H1 (cell line): ENCODE measurements around the gene RUFY4. TPM values are rescaled to one million over a fixed set of nuclear protein-coding genes. Genes with fewer than 3 reads are reported as not detected.
A peak's percentile ranks its signal among the peaks of the same experiment; 100 is the strongest.
"Not testable (repeated sequence)": the region's sequence is repeated elsewhere in the genome, so short reads cannot be mapped to it uniquely, and the experiment has no call there.

Experiments used
- CTCF ChIA-PET: fragments of 300-600 bp; sonication (Branson Sonifier 250); formaldehyde crosslinking; loops from one replicate; lab custom pipeline; 2021; ENCODE audit not compliant: partially characterized antibody; lab: Charles Lee
- POLR2A ChIA-PET: fragments of 300-600 bp; sonication (Branson Sonifier 250); formaldehyde crosslinking; loops from one replicate; lab custom pipeline; 2021; ENCODE audit warnings: inconsistent platforms; ENCODE audit not compliant: partially characterized antibody; lab: Charles Lee
- DNase-seq, 2 experiments: peaks; one replicate each; pipeline versions ENCODE4 v3.0.0 to v3.0.0-alpha.2; 2010 to 2022; ENCODE audit warnings: low spot score in 2 of 2, low read depth in 1 of 2, mixed read lengths in 1 of 2
- FAIRE-seq: peaks from 2 replicates; lab custom pipeline; 2011; peaks lifted over from hg19 to GRCh38; lab: Jason Lieb, UNC
- H2AFZ ChIP-seq: 2 replicates; pipeline ENCODE4 v1.8.1; 2012; ENCODE audit warnings: low read length, inconsistent platforms
- H2AK5ac ChIP-seq: 2 replicates; pipeline ENCODE4 v1.6.1; 2013; ENCODE audit warnings: low read depth, low read length
- H2BK120ac ChIP-seq: replicated peaks from 2 replicates; pipeline ENCODE3; 2013; ENCODE audit warnings: low read depth, low read length, inconsistent platforms
- H2BK12ac ChIP-seq: 2 replicates; pipeline ENCODE4 v1.6.1; 2013; ENCODE audit warnings: low read depth, low read length
- H2BK15ac ChIP-seq: 2 replicates; pipeline ENCODE4 v1.6.1; 2013; ENCODE audit warnings: low read length
- H2BK20ac ChIP-seq: 2 replicates; pipeline ENCODE4 v1.6.1; 2013; ENCODE audit warnings: low read length
- H2BK5ac ChIP-seq: 2 replicates; pipeline ENCODE4 v1.6.1; 2013; ENCODE audit warnings: low read depth, low read length
- H3K14ac ChIP-seq: 2 replicates; pipeline ENCODE4 v1.6.1; 2013; ENCODE audit warnings: inconsistent platforms; ENCODE audit not compliant: insufficient read length
- H3K18ac ChIP-seq: 2 replicates; pipeline ENCODE4 v1.6.1; 2013; ENCODE audit warnings: low read length; ENCODE audit errors: extremely low read depth
- H3K23ac ChIP-seq: 2 replicates; pipeline ENCODE4 v1.6.1; 2013; ENCODE audit warnings: inconsistent platforms; ENCODE audit not compliant: insufficient read length
- H3K23me2 ChIP-seq: 2 replicates; pipeline ENCODE4 v1.6.1; 2013; ENCODE audit warnings: low read depth, low read length
- H3K27ac ChIP-seq: 2 replicates; pipeline ENCODE4 v1.6.1; 2011; ENCODE audit warnings: low read depth, low read length, inconsistent platforms
- H3K27me3 ChIP-seq, 4 experiments: replicated peaks in 1 of 4; 1 replicate in 1 of 4; 2 replicates in 3 of 4; pipeline versions ENCODE4 v1.6.1 to v1.8.1; 2011 to 2013; ENCODE audit warnings: low read length in 3 of 4, mild to moderate bottlenecking in 3 of 4, inconsistent platforms in 2 of 4, mixed read lengths in 2 of 4, moderate library complexity in 1 of 4; ENCODE audit not compliant: control insufficient read depth in 3 of 4, insufficient read depth in 3 of 4; ENCODE audit errors: extremely low read depth in 1 of 4
- H3K36me3 ChIP-seq, 4 experiments: 2 replicates each; pipeline versions ENCODE4 v1.6.1 to v1.8.1; 2011 to 2013; ENCODE audit warnings: mild to moderate bottlenecking in 4 of 4, low read length in 3 of 4, moderate library complexity in 2 of 4, control low read depth in 1 of 4, inconsistent platforms in 1 of 4; ENCODE audit not compliant: insufficient read depth in 4 of 4, control insufficient read depth in 2 of 4
- H3K4ac ChIP-seq: replicated peaks from 2 replicates; pipeline ENCODE3; 2013; ENCODE audit warnings: low read length, low read depth, mixed read lengths, inconsistent platforms; ENCODE audit not compliant: insufficient read length
- H3K4me1 ChIP-seq, 4 experiments: replicated peaks in 1 of 4; 1 replicate in 1 of 4; 2 replicates in 3 of 4; pipeline versions ENCODE4 v1.6.1 to v1.8.1; 2011 to 2013; ENCODE audit warnings: low read length in 3 of 4, inconsistent platforms in 2 of 4, mixed read lengths in 1 of 4; ENCODE audit not compliant: insufficient read depth in 4 of 4, control insufficient read depth in 3 of 4
- H3K4me2 ChIP-seq, 2 experiments: 2 replicates each; pipeline versions ENCODE4 v1.6.1 to v1.8.1; 2011 to 2013; ENCODE audit warnings: low read depth in 2 of 2, low read length in 2 of 2, control low read depth in 1 of 2, inconsistent platforms in 1 of 2, mild to moderate bottlenecking in 1 of 2; ENCODE audit not compliant: insufficient read depth in 1 of 2
- H3K4me3 ChIP-seq, 4 experiments: fragments of 200-600, 300-600 bp in 1 of 4; sonication (generic), shearing (Covaris generic), sonication (Bioruptor Twin) in 1 of 4; 2 replicates each; pipeline versions ENCODE4 v1.5.1 to v1.8.1; 2011 to 2016; ENCODE audit warnings: low read length in 4 of 4, low read depth in 3 of 4, control low read depth in 2 of 4, inconsistent platforms in 2 of 4, mild to moderate bottlenecking in 2 of 4, mixed read lengths in 1 of 4, moderate library complexity in 1 of 4; ENCODE audit not compliant: insufficient read depth in 2 of 4; ENCODE audit errors: extremely low read depth in 1 of 4
- H3K56ac ChIP-seq: replicated peaks from 2 replicates; pipeline ENCODE3; 2013; ENCODE audit warnings: low read depth, mild to moderate bottlenecking, mixed read lengths, low read length, inconsistent platforms; ENCODE audit not compliant: insufficient read length
- H3K79me1 ChIP-seq: 2 replicates; pipeline ENCODE4 v1.6.1; 2013; ENCODE audit warnings: low read depth, low read length, control low read depth
- H3K79me2 ChIP-seq, 2 experiments: 2 replicates each; pipeline versions ENCODE4 v1.6.1 to v1.8.1; 2012 to 2013; ENCODE audit warnings: low read length in 2 of 2, mild to moderate bottlenecking in 2 of 2, inconsistent platforms in 1 of 2; ENCODE audit not compliant: insufficient read depth in 2 of 2, control insufficient read depth in 1 of 2
- H3K9ac ChIP-seq, 4 experiments: replicated peaks in 1 of 4; 1 replicate in 1 of 4; 2 replicates in 3 of 4; pipeline versions ENCODE4 v1.6.1 to v1.8.1; 2011 to 2013; ENCODE audit warnings: low read depth in 3 of 4, low read length in 3 of 4, control low read depth in 2 of 4, mild to moderate bottlenecking in 2 of 4, moderate library complexity in 2 of 4, inconsistent platforms in 1 of 4; ENCODE audit errors: extremely low read depth in 1 of 4
- H3K9me3 ChIP-seq, 2 experiments: 2 replicates each; pipeline versions ENCODE4 v1.6.1 to v1.8.1; 2012 to 2013; ENCODE audit warnings: mild to moderate bottlenecking in 2 of 2, moderate library complexity in 2 of 2, control low read depth in 1 of 2, inconsistent platforms in 1 of 2, low read depth in 1 of 2, low read length in 1 of 2, mixed read lengths in 1 of 2; ENCODE audit not compliant: insufficient read depth in 2 of 2
- H4K20me1 ChIP-seq, 2 experiments: replicated peaks in 1 of 2; 2 replicates each; pipeline versions ENCODE3 to v1.8.1; 2011 to 2013; ENCODE audit warnings: inconsistent platforms in 2 of 2, low read length in 2 of 2, mild to moderate bottlenecking in 1 of 2; ENCODE audit not compliant: insufficient read depth in 2 of 2, control insufficient read depth in 1 of 2
- H4K5ac ChIP-seq: 2 replicates; pipeline ENCODE4 v1.6.1; 2013; ENCODE audit warnings: low read length, low read depth, mixed read lengths, inconsistent platforms; ENCODE audit not compliant: insufficient read length
- H4K8ac ChIP-seq: 2 replicates; pipeline ENCODE4 v1.8.0; 2013; ENCODE audit warnings: mild to moderate bottlenecking, moderate library complexity, low read length, inconsistent platforms; ENCODE audit not compliant: insufficient read depth; ENCODE audit errors: extremely low read depth
- H4K91ac ChIP-seq: replicated peaks from 2 replicates; pipeline ENCODE3; 2013; ENCODE audit warnings: low read length, mixed read lengths, inconsistent platforms; ENCODE audit not compliant: insufficient read length
- CREB1 ChIP-seq: IDR thresholded peaks from 2 replicates; pipeline ENCODE4 v1.6.1; 2012; ENCODE audit warnings: inconsistent platforms
- KDM4A ChIP-seq: IDR thresholded peaks from one replicate; pipeline ENCODE4 v1.7.1; 2012; ENCODE audit warnings: low read depth, mild to moderate bottlenecking, moderate library complexity, low read length, inconsistent platforms; ENCODE audit not compliant: severe bottlenecking
- TCF12 ChIP-seq: IDR thresholded peaks from 2 replicates; pipeline ENCODE4 v1.6.1; 2011; ENCODE audit warnings: low read depth, mild to moderate bottlenecking, low read length
- WGBS, 2 experiments: shearing (Covaris generic) in 1 of 2; methylation state at CpG; one replicate each; pipeline versions ENCODE4 v1.1.6 to v1.1.7; 2013 to 2015; ENCODE audit warnings: low lambda C conversion rate in 2 of 2, mixed read lengths in 2 of 2, inconsistent platforms in 1 of 2, low coverage in 1 of 2, missing lambda C conversion rate in 1 of 2; ENCODE audit not compliant: insufficient replicate concordance in 2 of 2, insufficient coverage in 1 of 2, insufficient read length in 1 of 2; ENCODE audit errors: extremely low coverage in 1 of 2, missing lambda C conversion rate in 1 of 2; 5-methylcytosine and 5-hydroxymethylcytosine counted together
- long read RNA-seq, 2 experiments: library from RNA in 1 of 2; library from capped mRNA in 1 of 2; stranded (forward); transcript quantifications; one replicate each; pipeline ENCODE4 v2.0.0, GENCODE V29; 2021; ENCODE audit warnings: inconsistent platforms in 1 of 2
- polyA minus RNA-seq, 3 experiments: library from RNA; depleted of rRNA, polyadenylated mRNA; stranded (reverse); fragments of >200 nt; gene quantifications; 1 replicate in 2 of 3; 2 replicates in 1 of 3; pipeline ENCODE4 v1.2.3, GENCODE V29; 2011
- polyA plus RNA-seq, 7 experiments: library from polyadenylated mRNA; depleted of rRNA in 3 of 7; stranded (reverse) in 5 of 7; unstranded in 2 of 7; fragments of >200 nt in 5 of 7; fragments of 200-250 nt in 2 of 7; gene quantifications; 1 replicate in 5 of 7; 2 replicates in 1 of 7; 4 replicates in 1 of 7; pipeline versions ENCODE4 v1.2.1 to v1.2.3, GENCODE V29; 2011 to 2013; ENCODE audit warnings: missing spikeins in 2 of 7, mixed read lengths in 2 of 7
- total RNA-seq: library from RNA; stranded (reverse); fragmentation: NEBNext Ultra II Directional; extraction: Animal tissue kit (Norgen Biotek cat#: 25700); gene quantifications from 2 replicates; pipeline ENCODE4 v1.2.1, GENCODE V29; 2021
- TF ChIP-seq, protein P1 (sequence below): IDR thresholded peaks from 2 replicates; pipeline ENCODE4 v1.6.1; 2012; ENCODE audit warnings: inconsistent platforms

Gene RUFY4, protein sequence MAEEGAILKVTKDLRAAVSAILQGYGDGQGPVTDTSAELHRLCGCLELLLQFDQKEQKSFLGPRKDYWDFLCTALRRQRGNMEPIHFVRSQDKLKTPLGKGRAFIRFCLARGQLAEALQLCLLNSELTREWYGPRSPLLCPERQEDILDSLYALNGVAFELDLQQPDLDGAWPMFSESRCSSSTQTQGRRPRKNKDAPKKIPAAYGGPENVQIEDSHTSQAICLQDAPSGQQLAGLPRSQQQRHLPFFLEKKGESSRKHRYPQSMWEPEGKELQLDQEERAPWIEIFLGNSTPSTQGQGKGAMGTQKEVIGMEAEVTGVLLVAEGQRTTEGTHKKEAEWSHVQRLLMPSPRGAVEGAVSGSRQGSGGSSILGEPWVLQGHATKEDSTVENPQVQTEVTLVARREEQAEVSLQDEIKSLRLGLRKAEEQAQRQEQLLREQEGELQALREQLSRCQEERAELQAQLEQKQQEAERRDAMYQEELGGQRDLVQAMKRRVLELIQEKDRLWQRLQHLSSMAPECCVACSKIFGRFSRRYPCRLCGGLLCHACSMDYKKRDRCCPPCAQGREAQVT
- total RNA-seq (0.32 TPM in 1 of 2 replicates, not detected in the other), polyA plus RNA-seq (2011; rRNA removed) (0.38 and 0.66 TPM in 2 replicates), polyA minus RNA-seq (2011; rRNA and poly(A)+ RNA removed) (0.51 and 1.2 TPM in 2 replicates)
- polyA plus RNA-seq (2011; cell fraction: cytosol; rRNA removed): 1.0 TPM
- polyA plus RNA-seq (2011; cell fraction: nucleus; rRNA removed): 3.6 TPM
- 0.32 to 1.1 TPM (median 0.71 TPM) in 4 replicates for polyA plus RNA-seq (2012, experiment 1 of 2)
- not detected for polyA plus RNA-seq (2012, experiment 2 of 2)
- polyA plus RNA-seq (2013, experiment 1 of 2): 0.30 TPM
- polyA plus RNA-seq (2013, experiment 2 of 2): 0.11 TPM
- polyA minus RNA-seq (2011; cell fraction: cytosol; rRNA and poly(A)+ RNA removed): not detected
- polyA minus RNA-seq (2011; cell fraction: nucleus; rRNA and poly(A)+ RNA removed): 1.5 TPM
- long read RNA-seq, experiment 1: 0 reads
- long read RNA-seq, experiment 2, partial matches to known transcripts: 0 of 1 reads
- long read RNA-seq, experiment 2, other reads (novel, unspliced or antisense): 1 of 1 reads

DNA sequence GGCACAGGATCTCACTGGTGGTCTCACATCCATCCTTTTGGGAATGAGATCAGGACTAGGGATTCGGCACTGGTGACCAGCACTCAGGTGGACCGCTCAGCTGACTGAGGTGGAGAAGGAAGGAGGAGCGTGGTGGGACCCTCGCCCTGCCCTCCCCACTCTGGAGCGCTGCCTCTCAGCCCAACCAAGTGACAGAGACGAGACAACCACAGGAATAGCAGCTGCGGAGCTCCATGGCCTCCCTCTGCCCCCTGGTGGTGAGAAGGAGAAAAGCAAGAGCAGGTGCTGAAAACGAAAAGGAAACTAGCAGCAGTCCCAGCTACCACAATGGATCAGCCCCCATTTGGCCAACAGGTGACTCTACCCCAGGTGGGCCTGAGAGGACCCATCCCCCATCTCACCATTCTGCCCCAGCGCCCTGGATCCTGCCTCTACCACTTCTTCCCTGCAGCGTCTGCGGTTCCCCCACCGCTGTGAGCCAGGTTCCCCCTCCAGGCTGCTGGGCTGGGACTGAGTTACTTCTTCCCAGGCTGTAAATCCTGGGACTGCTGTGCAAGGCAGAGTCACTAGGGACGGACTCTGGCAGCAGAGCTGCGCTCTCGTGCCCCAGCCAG is at the start of gene RUFY4:
Gene RUFY4, plus strand, starts transcription at position 533 of the 614 bp plus-strand sequence. CDS start 1,353 bp downstream, outside the sequence.
- not testable (repeated sequence) for H3K56ac ChIP-seq, H3K79me1 ChIP-seq, H3K36me3 ChIP-seq, H3K9me3 ChIP-seq, H2BK5ac ChIP-seq, H3K23me2 ChIP-seq, H3K27ac ChIP-seq, H3K9ac ChIP-seq, H2AK5ac ChIP-seq, H2BK20ac ChIP-seq, H3K23ac ChIP-seq, H3K14ac ChIP-seq, H2BK15ac ChIP-seq, H4K20me1 ChIP-seq, H3K4ac ChIP-seq, H4K5ac ChIP-seq, H3K79me2 ChIP-seq, H2BK120ac ChIP-seq, H3K27me3 ChIP-seq
- H2AFZ ChIP-seq: peak within 1 kb of the TSS; percentile 88
- H3K18ac ChIP-seq: peak within 1 kb of the TSS; percentile 38; the same call in 1 of the 2 replicates
- ChIA-PET POLR2A (interaction anchor here (1.0 kb wide), 1 partner anchor 35 kb away, joined by 3 read pairs; no protein-coding TSS in a partner anchor), CTCF (interaction anchor here (0.7 to 3.7 kb wide), 22 partner anchors 8 to 290 kb away, joined by 3 to 18 read pairs (median 4); partner anchors contain the start of gene CXCR1)
- peak; percentile 100 for FAIRE-seq
- peak within 1 kb of the TSS; percentile 62; the same call in 1 of the 2 replicates for H4K8ac ChIP-seq
- H2BK12ac ChIP-seq: peak within 1 kb of the TSS; percentile 52; the same call in 1 of the 2 replicates
- peak within 1 kb of the TSS; percentile 77 for H4K91ac ChIP-seq
- peak within 1 kb of the TSS in 1 of 4 experiments; percentile 36; a peak in 3 of 8 replicates for H3K4me3 ChIP-seq
- 27% methylated on average over 10 of the region's 15 CpGs; no CpG with 5 or more reads in 1 of the 2 experiments for WGBS, 2 experiments
- H3K4me2 ChIP-seq: peak within 1 kb of the TSS; percentile 16 to 63
- peaks cover 0 to 16% (median 8%) of the 10 kb centered on the region in 4 experiments; a peak in 6 of 7 replicates for H3K4me1 ChIP-seq
- peak; percentile 53 to 78 for DNase-seq
- TF ChIP-seq TCF12: peak; percentile 87
- TF ChIP-seq CREB1: 0 out of 2 replicates have a peak, but pooled peaks have one; percentile 18
- TF ChIP-seq KDM4A: peak; percentile 33
- TF ChIP-seq, protein P1, sequence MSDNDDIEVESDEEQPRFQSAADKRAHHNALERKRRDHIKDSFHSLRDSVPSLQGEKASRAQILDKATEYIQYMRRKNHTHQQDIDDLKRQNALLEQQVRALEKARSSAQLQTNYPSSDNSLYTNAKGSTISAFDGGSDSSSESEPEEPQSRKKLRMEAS: 0 out of 2 replicates have a peak, but pooled peaks have one; percentile 8
